Kidney (tissue), 14 donors: ENCODE data around the gene ADRB2. TPM values are rescaled to one million over a fixed set of nuclear protein-coding genes. Genes with fewer than 3 reads are reported as not detected.
A peak's percentile ranks its signal among the peaks of the same experiment; 100 is the strongest.

Experiments
- DNase-seq, 5 donors: peaks; one replicate each; pipeline ENCODE4 v3.0.0-alpha.2; 2013 to 2020
- FAIRE-seq: peaks from 2 replicates; lab custom pipeline; 2012; peaks lifted over from hg19 to GRCh38; lab: Jason Lieb, UNC
- H3K27ac ChIP-seq, 2 donors: one replicate each; pipeline ENCODE4 v1.7.0; 2013; ENCODE audit warnings: low read depth in 2 of 2, low read length in 2 of 2, inconsistent platforms in 1 of 2
- H3K27me3 ChIP-seq: one replicate; pipeline ENCODE4 v1.7.1; 2013; ENCODE audit warnings: low read length, inconsistent platforms; ENCODE audit not compliant: control insufficient read depth, insufficient read depth
- H3K36me3 ChIP-seq, 3 donors: one replicate each; pipeline versions ENCODE4 v1.7.0 to v1.7.1; 2013; ENCODE audit warnings: low read length in 3 of 3, control low read depth in 1 of 3, inconsistent platforms in 1 of 3; ENCODE audit not compliant: insufficient read depth in 3 of 3, control insufficient read depth in 2 of 3
- H3K4me1 ChIP-seq, 3 donors: one replicate each; pipeline versions ENCODE4 v1.7.0 to v1.7.1; 2013; ENCODE audit warnings: low read length in 3 of 3, inconsistent platforms in 1 of 3, low read depth in 1 of 3; ENCODE audit not compliant: control insufficient read depth in 2 of 3, insufficient read depth in 2 of 3
- H3K4me3 ChIP-seq, 3 donors: one replicate each; pipeline versions ENCODE4 v1.7.0 to v1.8.1; 2013; ENCODE audit warnings: low read length in 3 of 3, control low read depth in 1 of 3, inconsistent platforms in 1 of 3
- H3K9ac ChIP-seq, 3 donors: one replicate each; pipeline versions ENCODE4 v1.7.0 to v1.7.1; 2013; ENCODE audit warnings: low read length in 3 of 3, control low read depth in 1 of 3, inconsistent platforms in 1 of 3
- H3K9me3 ChIP-seq, 3 donors: one replicate each; pipeline versions ENCODE4 v1.7.0 to v1.7.1; 2013; ENCODE audit warnings: low read length in 3 of 3, control low read depth in 1 of 3, inconsistent platforms in 1 of 3; ENCODE audit not compliant: control insufficient read depth in 2 of 3, insufficient read depth in 1 of 3
- intact Hi-C: fragments of 100-400 bp; cut with DNase I; formaldehyde crosslinking; loops from one replicate; pipeline ENCODE4 v1.11.1; 2022
- polyA plus RNA-seq: library from polyadenylated mRNA; stranded (reverse); fragments of 350-450 nt; fragmentation: Illumina TruSeq; extraction: RNeasy Lipid Tissue Mini Kit (QIAGEN cat#74804); gene quantifications from one replicate; pipeline ENCODE4 v1.2.3, GENCODE V29; 2014; ENCODE audit warnings: low read depth, low replicate concordance; ENCODE audit not compliant: insufficient read depth
- total RNA-seq: library from RNA; stranded (reverse); fragmentation: NEBNext Ultra II Directional; extraction: Animal tissue kit (Norgen Biotek cat#: 25700); gene quantifications from one replicate; pipeline ENCODE4 v1.2.1, GENCODE V29; 2021
- TF ChIP-seq, protein P1 (sequence below): IDR thresholded peaks from 3 replicates; pipeline ENCODE4 v1.5.1; 2012; ENCODE audit warnings: mild to moderate bottlenecking, moderate library complexity, borderline replicate concordance; ENCODE audit not compliant: insufficient read depth; ENCODE audit errors: extremely low read depth
- donor health status: control.
- donor health status: control.
- donor health status: control.
- donor health status: control.
- donor health status: control.
- donor health status: DM: yes; HTN: yes; CAD: no.
- donor health status: Normal renal cell carcinoma (clear cell type).

ADRB2 gene
- total and polyA plus RNA-seq, 2 donors from 2014 or later, result 0.92 to 5.0 TPM

DNA sequence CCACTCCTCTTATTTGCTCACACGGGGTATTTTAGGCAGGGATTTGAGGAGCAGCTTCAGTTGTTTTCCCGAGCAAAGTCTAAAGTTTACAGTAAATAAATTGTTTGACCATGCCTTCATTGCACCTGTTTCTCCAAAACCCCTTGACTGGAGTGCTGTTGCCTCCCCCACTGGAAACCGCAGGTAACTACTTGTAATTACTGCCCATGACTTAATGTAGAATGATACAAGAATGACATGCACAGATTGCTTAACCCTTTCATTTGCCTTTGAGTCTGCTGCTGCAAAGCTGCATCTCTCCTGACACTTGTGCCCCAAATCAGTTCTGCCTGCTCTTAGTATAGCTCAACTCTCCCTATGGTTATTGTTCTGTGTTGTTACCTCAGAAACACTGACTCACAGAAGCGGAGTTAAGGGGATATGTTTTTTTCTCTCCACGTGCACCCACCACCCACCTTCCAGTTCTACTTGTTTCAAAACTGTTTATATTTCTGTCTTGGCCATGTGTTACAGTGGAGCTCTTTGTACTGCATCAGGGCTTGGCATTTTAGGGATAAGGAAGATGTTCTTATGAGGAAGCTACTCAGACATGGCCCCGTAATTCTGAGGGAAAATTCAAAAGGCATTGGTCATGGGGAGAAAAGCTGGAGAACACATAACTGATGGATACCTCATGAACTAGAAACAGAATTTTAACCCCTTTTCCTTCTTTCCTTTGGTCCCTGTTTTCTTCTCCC lies 2.3 kb downstream of the ADRB2 start:
- H3K9me3 ChIP-seq, result no peaks in the 10 kb centered on the region
- peak overlapping the region in 2 of 3 donors; percentile 7 to 54 for H3K4me3 ChIP-seq
- H3K9ac ChIP-seq, result no peak overlapping the region
- FAIRE-seq (no peak), DNase-seq (no peak)
- H3K4me1 ChIP-seq, result peaks cover 0 to 12% (median 0%) of the 10 kb centered on the region in 3 donors
- H3K27me3 ChIP-seq, result no peaks in the 10 kb centered on the region
- TF ChIP-seq, protein P1, sequence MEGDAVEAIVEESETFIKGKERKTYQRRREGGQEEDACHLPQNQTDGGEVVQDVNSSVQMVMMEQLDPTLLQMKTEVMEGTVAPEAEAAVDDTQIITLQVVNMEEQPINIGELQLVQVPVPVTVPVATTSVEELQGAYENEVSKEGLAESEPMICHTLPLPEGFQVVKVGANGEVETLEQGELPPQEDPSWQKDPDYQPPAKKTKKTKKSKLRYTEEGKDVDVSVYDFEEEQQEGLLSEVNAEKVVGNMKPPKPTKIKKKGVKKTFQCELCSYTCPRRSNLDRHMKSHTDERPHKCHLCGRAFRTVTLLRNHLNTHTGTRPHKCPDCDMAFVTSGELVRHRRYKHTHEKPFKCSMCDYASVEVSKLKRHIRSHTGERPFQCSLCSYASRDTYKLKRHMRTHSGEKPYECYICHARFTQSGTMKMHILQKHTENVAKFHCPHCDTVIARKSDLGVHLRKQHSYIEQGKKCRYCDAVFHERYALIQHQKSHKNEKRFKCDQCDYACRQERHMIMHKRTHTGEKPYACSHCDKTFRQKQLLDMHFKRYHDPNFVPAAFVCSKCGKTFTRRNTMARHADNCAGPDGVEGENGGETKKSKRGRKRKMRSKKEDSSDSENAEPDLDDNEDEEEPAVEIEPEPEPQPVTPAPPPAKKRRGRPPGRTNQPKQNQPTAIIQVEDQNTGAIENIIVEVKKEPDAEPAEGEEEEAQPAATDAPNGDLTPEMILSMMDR, result no peak
- no peak overlapping the region for H3K27ac ChIP-seq
- intact Hi-C loops, result no loop called here
- no peaks in the 10 kb centered on the region for H3K36me3 ChIP-seq

DNA sequence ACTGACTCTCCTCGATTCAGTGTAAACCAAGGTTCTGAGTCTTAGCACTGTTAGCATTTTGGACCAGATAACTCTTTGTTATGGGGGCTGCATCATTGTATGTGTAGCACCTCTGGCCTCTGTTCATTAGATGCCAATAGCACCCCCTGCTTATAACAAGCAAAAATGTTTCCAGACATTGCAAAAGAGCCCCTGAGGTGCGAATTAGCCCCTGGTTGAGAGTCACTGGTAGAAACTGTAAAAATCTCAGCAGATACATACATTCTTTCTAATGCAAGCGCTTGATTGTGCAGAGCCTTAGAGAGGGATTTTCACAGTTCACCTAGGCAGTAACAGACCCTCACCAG lies 2.8 kb downstream of the ADRB2 start:
- no peak for DNase-seq
- Histone ChIP-seq H3K36me3 (no peaks in the 10 kb centered on the region), H3K27me3 (no peaks in the 10 kb centered on the region), H3K4me3 (peak overlapping the region in 2 of 3 donors; percentile 7 to 54), H3K4me1 (peaks cover 0 to 12% (median 0%) of the 10 kb centered on the region in 3 donors), H3K27ac (no peak overlapping the region), H3K9me3 (no peaks in the 10 kb centered on the region), H3K9ac (no peak overlapping the region)
- no peak for FAIRE-seq
- TF ChIP-seq, protein P1, result no peak
- intact Hi-C loops, result no loop called here

DNA sequence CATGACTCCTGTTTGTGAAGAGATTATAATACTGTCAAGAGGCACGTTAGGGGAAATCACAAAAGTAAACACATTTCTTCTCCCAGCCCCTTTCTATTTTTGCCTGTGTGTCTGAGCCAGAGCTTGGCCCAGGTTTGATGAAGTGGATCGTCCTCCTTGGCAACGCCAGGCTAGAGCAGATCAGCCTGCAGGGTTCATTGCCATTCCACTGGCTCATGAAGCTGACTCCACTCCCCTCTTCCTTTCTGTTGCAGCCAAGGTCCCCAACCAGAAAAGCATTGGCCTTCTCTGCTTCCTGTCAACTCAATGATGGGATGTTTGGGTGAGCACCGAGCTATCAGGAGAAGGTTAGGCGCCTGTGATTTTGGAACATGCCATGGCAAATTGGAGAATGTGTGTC lies 3.3 kb downstream of the ADRB2 start:
- no peak for DNase-seq
- TF ChIP-seq, protein P1, result no peak
- Histone ChIP-seq H3K9me3 (no peaks in the 10 kb centered on the region), H3K27ac (no peak overlapping the region), H3K36me3 (no peaks in the 10 kb centered on the region), H3K9ac (no peak overlapping the region), H3K4me1 (peaks cover 0 to 12% (median 0%) of the 10 kb centered on the region in 3 donors), H3K27me3 (no peaks in the 10 kb centered on the region), H3K4me3 (peak overlapping the region in 1 of 3 donors; percentile 17)
- no peak for FAIRE-seq
- intact Hi-C loops, result no loop called here
